HL-60 (cell line): Measurements from ENCODE around the gene SCML2.
"Not testable (repeated sequence)": the region's sequence is repeated elsewhere in the genome, so short reads cannot be mapped to it uniquely, and the experiment has no call there.

Source experiments
- DNase-seq, 2 experiments: peaks; one replicate each; pipeline ENCODE4 v3.0.0-alpha.2; 2010 to 2020; ENCODE audit warnings: low read depth in 1 of 2, low spot score in 1 of 2
- H3K27ac ChIP-seq: fragments of 250-450 bp; sonication (Bioruptor Pico); replicated peaks from 2 replicates; pipeline ENCODE4 v1.5.1; 2020; ENCODE audit warnings: mild to moderate bottlenecking, moderate library complexity
- H3K27me3 ChIP-seq: fragments of 250-450 bp; sonication (Bioruptor Pico); 2 replicates; pipeline ENCODE4 v1.5.1; 2021; ENCODE audit warnings: mild to moderate bottlenecking, moderate library complexity; ENCODE audit not compliant: insufficient read depth, poor library complexity, severe bottlenecking
- H3K4me3 ChIP-seq: replicated peaks from 2 replicates; pipeline ENCODE4 v1.5.1; 2011; ENCODE audit warnings: mild to moderate bottlenecking, control low read depth, low read length; ENCODE audit not compliant: insufficient read depth
- CTCF ChIP-seq: IDR thresholded peaks from one replicate; pipeline ENCODE4 v1.5.1; 2011; ENCODE audit warnings: low read length, control low read depth, inconsistent platforms; ENCODE audit not compliant: insufficient read depth
- GABPA ChIP-seq: IDR thresholded peaks from 2 replicates; pipeline ENCODE4 v1.6.1; 2012; ENCODE audit warnings: low read depth
- POLR2AphosphoS5 ChIP-seq: IDR thresholded peaks from 2 replicates; pipeline ENCODE4 v1.6.1; 2012; ENCODE audit warnings: low read depth
- REST ChIP-seq: IDR thresholded peaks from 2 replicates; pipeline ENCODE4 v1.6.1; 2012; ENCODE audit warnings: low read depth; ENCODE audit not compliant: insufficient replicate concordance
- SPI1 ChIP-seq: IDR thresholded peaks from 2 replicates; pipeline ENCODE4 v1.6.1; 2012; ENCODE audit warnings: low read depth, mild to moderate bottlenecking, borderline replicate concordance

The SCML2 gene

GRCh38 chrX:18255059-18255458 is 99.4 kb downstream of the SCML2 start:
- Histone ChIP-seq H3K27ac (no peak overlapping the region), H3K4me3 (no peak overlapping the region), H3K27me3 (no peaks in the 10 kb centered on the region)
- no peak for DNase-seq
- no peak for TF ChIP-seq SPI1
- no peak for TF ChIP-seq REST
- no peak for TF ChIP-seq CTCF
- no peak for TF ChIP-seq GABPA
- no peak for TF ChIP-seq POLR2AphosphoS5

GRCh38 chrX:18252644-18253359 is 101.7 kb downstream of the SCML2 start:
- no peak for DNase-seq
- Histone ChIP-seq H3K27ac (no peak overlapping the region), H3K27me3 (no peaks in the 10 kb centered on the region), H3K4me3 (no peak overlapping the region)
- TF ChIP-seq POLR2AphosphoS5 = no peak
- TF ChIP-seq SPI1 = no peak
- no peak for TF ChIP-seq REST
- TF ChIP-seq GABPA = no peak
- TF ChIP-seq CTCF = no peak

GRCh38 chrX:18229646-18230045 is 124.8 kb downstream of the SCML2 start:
- not testable (repeated sequence) for DNase-seq, H3K4me3 ChIP-seq, H3K27me3 ChIP-seq, H3K27ac ChIP-seq

- H3K27ac ChIP-seq = no peak overlapping the region
- no peak overlapping the region for H3K4me3 ChIP-seq
- no peaks in the 10 kb centered on the region for H3K27me3 ChIP-seq
- no peak for TF ChIP-seq GABPA
- no peak for TF ChIP-seq POLR2AphosphoS5
- TF ChIP-seq REST = no peak
- no peak for TF ChIP-seq SPI1
- TF ChIP-seq CTCF = no peak
- DNase-seq = no peak
These were observed 126.4 kb downstream of the SCML2 start for GRCh38 chrX:18228069-18228468.
